IMR-90 (cell line): Measurements from ENCODE around the gene SARDH. TPM values are rescaled to one million over a fixed set of nuclear protein-coding genes. Genes with fewer than 3 reads are reported as not detected.

Experiments used
- ATAC-seq: fragments of 200-7000 bp; cut with Tn5 transposase; 2 replicates; pipeline ENCODE4 v1.9.1; 2020; ENCODE audit warnings: low read depth, mild to moderate bottlenecking, moderate library complexity
- BruUV-seq: library from RNA; stranded (reverse); fragments of 400-500 nt; replicated peaks from 2 replicates; lab custom pipeline; 2021; lab: Mats Ljungman, UMichigan
- CTCF ChIA-PET: fragments of 300-600 bp; formaldehyde crosslinking; extraction: SDS; loops from one replicate; lab custom pipeline; 2021; ENCODE audit warnings: antibody characterized with exemption; lab: Yijun Ruan, JAX
- POLR2A ChIA-PET: fragments of 300-600 bp; sonication (Branson Sonifier 250); formaldehyde crosslinking; loops from one replicate; lab custom pipeline; 2022; ENCODE audit warnings: antibody characterized with exemption; ENCODE audit not compliant: unreplicated experiment; lab: Charles Lee
- DNase-seq: peaks from one replicate; pipeline ENCODE4 v3.0.0; 2013
- H2AFZ ChIP-seq: replicated peaks from 2 replicates; pipeline ENCODE3; 2013; ENCODE audit warnings: low read length, mild to moderate bottlenecking; ENCODE audit not compliant: poor library complexity
- H2AK5ac ChIP-seq: 2 replicates; pipeline ENCODE4 v1.6.1; 2013; ENCODE audit warnings: low read depth, low read length, inconsistent platforms
- H2AK9ac ChIP-seq: replicated peaks from 2 replicates; pipeline ENCODE3; 2013; ENCODE audit warnings: mild to moderate bottlenecking, low read depth, low read length, moderate library complexity; ENCODE audit not compliant: poor library complexity
- H2BK120ac ChIP-seq: 2 replicates; pipeline ENCODE4 v1.6.1; 2013; ENCODE audit warnings: low read depth, low read length, inconsistent platforms
- H2BK15ac ChIP-seq: 3 replicates; pipeline ENCODE4 v1.6.1; 2013; ENCODE audit warnings: low read depth, low read length, inconsistent platforms
- H2BK20ac ChIP-seq: 2 replicates; pipeline ENCODE4 v1.6.1; 2013; ENCODE audit warnings: low read depth, mild to moderate bottlenecking, inconsistent platforms, low read length, moderate library complexity
- H2BK5ac ChIP-seq: 2 replicates; pipeline ENCODE4 v1.6.1; 2013; ENCODE audit warnings: mild to moderate bottlenecking, low read depth, low read length, inconsistent platforms; ENCODE audit not compliant: poor library complexity, severe bottlenecking
- H3K14ac ChIP-seq: replicated peaks from 2 replicates; pipeline ENCODE4 v1.6.1; 2013; ENCODE audit warnings: low read depth, low read length, inconsistent platforms
- H3K18ac ChIP-seq: 2 replicates; pipeline ENCODE4 v1.6.1; 2013; ENCODE audit warnings: low read depth, low read length, control low read depth
- H3K23ac ChIP-seq: 2 replicates; pipeline ENCODE4 v1.6.1; 2013; ENCODE audit warnings: low read depth, low read length, inconsistent platforms
- H3K27ac ChIP-seq: 2 replicates; pipeline ENCODE4 v1.5.1; 2013; ENCODE audit warnings: mild to moderate bottlenecking, control low read depth, low read length; ENCODE audit not compliant: insufficient read depth
- H3K27me3 ChIP-seq: 2 replicates; pipeline ENCODE4 v1.6.1; 2013; ENCODE audit warnings: low read length; ENCODE audit not compliant: control insufficient read depth, insufficient read depth
- H3K36me3 ChIP-seq: 2 replicates; pipeline ENCODE4 v1.6.1; 2013; ENCODE audit warnings: low read length, mixed read lengths; ENCODE audit not compliant: control insufficient read depth, insufficient read depth
- H3K4ac ChIP-seq: 2 replicates; pipeline ENCODE4 v1.6.1; 2013; ENCODE audit warnings: low read depth, low read length, inconsistent platforms
- H3K4me1 ChIP-seq: 2 replicates; pipeline ENCODE4 v1.6.1; 2013; ENCODE audit warnings: low read length, mixed read lengths; ENCODE audit not compliant: control insufficient read depth, insufficient read depth
- H3K4me2 ChIP-seq: 2 replicates; pipeline ENCODE4 v1.6.1; 2013; ENCODE audit warnings: low read depth, mild to moderate bottlenecking, control low read depth, low read length, moderate library complexity
- H3K4me3 ChIP-seq: 2 replicates; pipeline ENCODE4 v1.5.1; 2013; ENCODE audit warnings: low read depth, mild to moderate bottlenecking, control low read depth, low read length, moderate library complexity; ENCODE audit not compliant: insufficient read depth
- H3K56ac ChIP-seq: 2 replicates; pipeline ENCODE4 v1.6.1; 2013; ENCODE audit warnings: low read length, inconsistent platforms; ENCODE audit not compliant: insufficient read depth; ENCODE audit errors: extremely low read depth
- H3K79me1 ChIP-seq, 2 experiments: 2 replicates each; pipeline ENCODE4 v1.6.1; 2013; ENCODE audit warnings: low read length in 2 of 2, inconsistent platforms in 1 of 2, low read depth in 1 of 2
- H3K9ac ChIP-seq: 2 replicates; pipeline ENCODE4 v1.6.1; 2013; ENCODE audit warnings: low read depth, low read length, control low read depth
- H3K9me1 ChIP-seq: 2 replicates; pipeline ENCODE4 v1.6.1; 2013; ENCODE audit warnings: low read length, inconsistent platforms; ENCODE audit not compliant: insufficient read depth
- H3K9me3 ChIP-seq: 2 replicates; pipeline ENCODE4 v1.6.1; 2013; ENCODE audit warnings: low read length; ENCODE audit not compliant: control insufficient read depth, insufficient read depth
- H4K20me1 ChIP-seq: 2 replicates; pipeline ENCODE4 v1.6.1; 2013; ENCODE audit warnings: low read length, inconsistent platforms; ENCODE audit not compliant: insufficient read depth
- H4K5ac ChIP-seq: 2 replicates; pipeline ENCODE4 v1.6.1; 2013; ENCODE audit warnings: mild to moderate bottlenecking, low read depth, low read length, control low read depth
- H4K8ac ChIP-seq, 2 experiments: 2 replicates each; pipeline ENCODE4 v1.6.1; 2013; ENCODE audit warnings: low read depth in 2 of 2, low read length in 2 of 2, control low read depth in 1 of 2, inconsistent platforms in 1 of 2
- H4K91ac ChIP-seq: 2 replicates; pipeline ENCODE4 v1.6.1; 2013; ENCODE audit warnings: low read depth, low read length, inconsistent platforms; ENCODE audit not compliant: insufficient read depth
- BHLHE40 ChIP-seq: fragments of 150-350 bp; IDR thresholded peaks from 2 replicates; pipeline ENCODE4 v1.6.1; 2016; ENCODE audit warnings: mild to moderate bottlenecking, low read depth, low read length
- CEBPB ChIP-seq: IDR thresholded peaks from 2 replicates; pipeline ENCODE4 v1.6.1; 2012; ENCODE audit warnings: low read depth, low read length, improper control_type of control experiment
- CHD1 ChIP-seq: IDR thresholded peaks from 2 replicates; pipeline ENCODE4 v1.6.1; 2012; ENCODE audit warnings: low read depth, low read length, improper control_type of control experiment
- ELK1 ChIP-seq: fragments of 150-350 bp; IDR thresholded peaks from 2 replicates; pipeline ENCODE4 v1.6.1; 2016; ENCODE audit warnings: low read depth, mild to moderate bottlenecking, low read length, moderate library complexity, borderline replicate concordance
- FOS ChIP-seq: fragments of 150-350 bp; IDR thresholded peaks from 2 replicates; pipeline ENCODE4 v1.6.1; 2016; ENCODE audit warnings: low read depth, low read length
- MAFK ChIP-seq: IDR thresholded peaks from 2 replicates; pipeline ENCODE4 v1.6.1; 2012; ENCODE audit warnings: low read depth, low read length, improper control_type of control experiment
- MAZ ChIP-seq: IDR thresholded peaks from 2 replicates; pipeline ENCODE4 v1.6.1; 2012; ENCODE audit warnings: low read depth, mild to moderate bottlenecking, low read length, improper control_type of control experiment, moderate library complexity, borderline replicate concordance
- MXI1 ChIP-seq: IDR thresholded peaks from 2 replicates; pipeline ENCODE4 v1.6.1; 2012; ENCODE audit warnings: low read depth, mild to moderate bottlenecking, low read length, moderate library complexity, borderline replicate concordance
- NFE2L2 ChIP-seq: fragments of 150-350 bp; IDR thresholded peaks from 2 replicates; pipeline ENCODE4 v1.6.1; 2016; ENCODE audit warnings: low read depth, mild to moderate bottlenecking, low read length
- POLR2A ChIP-seq: IDR thresholded peaks from 2 replicates; pipeline ENCODE4 v1.6.1; 2012; ENCODE audit warnings: mild to moderate bottlenecking, low read depth, low read length
- RAD21 ChIP-seq: IDR thresholded peaks from 2 replicates; pipeline ENCODE4 v1.6.1; 2012; ENCODE audit warnings: low read length, improper control_type of control experiment
- RCOR1 ChIP-seq: IDR thresholded peaks from 2 replicates; pipeline ENCODE4 v1.6.1; 2012; ENCODE audit warnings: mild to moderate bottlenecking, low read length, improper control_type of control experiment; ENCODE audit not compliant: insufficient replicate concordance
- RFX5 ChIP-seq: IDR thresholded peaks from 2 replicates; pipeline ENCODE4 v1.8.0; 2012; ENCODE audit warnings: low read depth, mild to moderate bottlenecking, low read length, moderate library complexity
- SMC3 ChIP-seq: fragments of 150-350 bp; IDR thresholded peaks from 2 replicates; pipeline ENCODE4 v1.6.1; 2016; ENCODE audit warnings: low read depth, mild to moderate bottlenecking, antibody characterized with exemption, low read length, moderate library complexity
- WGBS, 2 experiments: methylation state at CpG; one replicate each; pipeline versions ENCODE4 v1.1.5 to v1.1.7; 2013; ENCODE audit warnings: missing lambda C conversion rate in 2 of 2; ENCODE audit not compliant: insufficient read length in 1 of 2; ENCODE audit errors: extremely low coverage in 2 of 2; 5-methylcytosine and 5-hydroxymethylcytosine counted together
- dilution Hi-C: fragments of 300-500 bp; cut with HindIII; formaldehyde crosslinking; loops from one replicate; pipeline ENCODE4 v1.14.3; 2018; ENCODE audit warnings: low sequenced_read_pairs; ENCODE audit not compliant: unreplicated experiment
- in situ Hi-C: fragments of 300-500 bp; cut with MboI; formaldehyde crosslinking; loops from 3 replicates; pipeline ENCODE4 v1.14.3; 2019; ENCODE audit warnings: low sequenced_read_pairs, inconsistent platforms, mixed read lengths
- intact Hi-C: fragments of 100-400 bp; cut with micrococcal nuclease; formaldehyde crosslinking; loops from 2 replicates; pipeline ENCODE4 v1.10.0; 2022
- polyA plus RNA-seq, 3 experiments: library from polyadenylated mRNA; depleted of rRNA; stranded (reverse); fragments of >200 nt; gene quantifications; 2 replicates each; pipeline ENCODE4 v1.2.3, GENCODE V29; 2012; ENCODE audit warnings: low replicate concordance in 1 of 3
- total RNA-seq: library from RNA; depleted of rRNA; stranded (reverse); fragments of >200 nt; gene quantifications from 2 replicates; pipeline ENCODE4 v1.2.3, GENCODE V29; 2012
- TF ChIP-seq, protein P1 (sequence below): fragments of 150-350 bp; IDR thresholded peaks from 2 replicates; pipeline ENCODE4 v1.6.1; 2017; ENCODE audit warnings: mild to moderate bottlenecking, antibody characterized with exemption, low read length, low read depth
- TF ChIP-seq, protein P2 (sequence below): conservative IDR thresholded peaks from 2 replicates; pipeline ENCODE4 v1.5.1; 2012; ENCODE audit warnings: mild to moderate bottlenecking, low read depth, low read length, improper control_type of control experiment

Gene SARDH
- total and polyA plus RNA-seq, 2 of the 4 experiments (the other 2 are of a cell fraction) = 5.0 to 7.5 TPM

DNA sequence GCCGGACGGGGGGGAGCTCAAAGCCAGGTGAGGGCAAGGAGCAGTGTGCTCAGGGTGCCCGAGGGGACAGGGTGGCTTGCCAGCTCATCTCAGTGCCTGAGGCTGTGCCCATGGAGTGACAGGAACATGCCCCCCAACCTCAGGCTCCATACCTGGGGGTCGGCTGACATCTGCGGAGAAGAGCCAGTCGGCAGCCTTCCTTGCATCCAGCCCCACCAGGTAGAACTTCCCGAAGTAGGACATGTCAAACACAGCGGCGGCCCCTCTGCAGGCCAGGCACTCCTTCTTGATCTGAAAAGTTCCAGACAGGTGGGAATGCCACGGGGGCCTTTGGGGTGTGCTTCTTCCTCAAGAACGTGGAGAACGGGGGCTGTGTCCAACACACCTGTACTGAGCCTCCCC is 42.1 kb downstream of the SARDH start:
- Histone ChIP-seq H3K56ac (no peak overlapping the region), H3K4me3 (no peak overlapping the region), H3K9me3 (no peaks in the 10 kb centered on the region), H4K5ac (no peak overlapping the region), H3K36me3 (no peaks in the 10 kb centered on the region), H2BK120ac (no peak overlapping the region), H2AK5ac (no peak overlapping the region), H3K27me3 (no peaks in the 10 kb centered on the region), H2BK20ac (no peak overlapping the region), H3K27ac (no peak overlapping the region), H3K4me1 (no peaks in the 10 kb centered on the region), H3K14ac (no peak overlapping the region), H3K9me1 (no peaks in the 10 kb centered on the region), H2AFZ (no peak overlapping the region), H3K23ac (no peak overlapping the region), H2AK9ac (no peak overlapping the region), H3K4me2 (no peak overlapping the region), H3K79me1 (no peaks in the 10 kb centered on the region), H3K18ac (no peak overlapping the region), H4K8ac (no peak overlapping the region), H2BK5ac (no peak overlapping the region), H4K91ac (no peak overlapping the region), H3K4ac (no peak overlapping the region), H4K20me1 (no peaks in the 10 kb centered on the region), H3K9ac (no peak overlapping the region), H2BK15ac (no peak overlapping the region)
- 100% methylated on average over 2 of the region's 12 CpGs; no CpG with 5 or more reads in 1 of the 2 experiments for WGBS, 2 experiments
- ChIA-PET POLR2A (no interaction called here), CTCF (no interaction called here)
- in situ Hi-C loops = no loop called here
- intact Hi-C loops = no loop called here
- dilution Hi-C loops = no loop called here
- DNase-seq (no peak), ATAC-seq (no peak)
- BruUV-seq = no TSS peak
- no peak for TF ChIP-seq CHD1
- no peak for TF ChIP-seq RCOR1
- no peak for TF ChIP-seq BHLHE40
- TF ChIP-seq, protein P1, sequence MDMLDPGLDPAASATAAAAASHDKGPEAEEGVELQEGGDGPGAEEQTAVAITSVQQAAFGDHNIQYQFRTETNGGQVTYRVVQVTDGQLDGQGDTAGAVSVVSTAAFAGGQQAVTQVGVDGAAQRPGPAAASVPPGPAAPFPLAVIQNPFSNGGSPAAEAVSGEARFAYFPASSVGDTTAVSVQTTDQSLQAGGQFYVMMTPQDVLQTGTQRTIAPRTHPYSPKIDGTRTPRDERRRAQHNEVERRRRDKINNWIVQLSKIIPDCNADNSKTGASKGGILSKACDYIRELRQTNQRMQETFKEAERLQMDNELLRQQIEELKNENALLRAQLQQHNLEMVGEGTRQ = no peak
- no peak for TF ChIP-seq CEBPB
- TF ChIP-seq NFE2L2 = no peak
- TF ChIP-seq POLR2A = no peak
- no peak for TF ChIP-seq ELK1
- no peak for TF ChIP-seq MAFK
- TF ChIP-seq, protein P2, sequence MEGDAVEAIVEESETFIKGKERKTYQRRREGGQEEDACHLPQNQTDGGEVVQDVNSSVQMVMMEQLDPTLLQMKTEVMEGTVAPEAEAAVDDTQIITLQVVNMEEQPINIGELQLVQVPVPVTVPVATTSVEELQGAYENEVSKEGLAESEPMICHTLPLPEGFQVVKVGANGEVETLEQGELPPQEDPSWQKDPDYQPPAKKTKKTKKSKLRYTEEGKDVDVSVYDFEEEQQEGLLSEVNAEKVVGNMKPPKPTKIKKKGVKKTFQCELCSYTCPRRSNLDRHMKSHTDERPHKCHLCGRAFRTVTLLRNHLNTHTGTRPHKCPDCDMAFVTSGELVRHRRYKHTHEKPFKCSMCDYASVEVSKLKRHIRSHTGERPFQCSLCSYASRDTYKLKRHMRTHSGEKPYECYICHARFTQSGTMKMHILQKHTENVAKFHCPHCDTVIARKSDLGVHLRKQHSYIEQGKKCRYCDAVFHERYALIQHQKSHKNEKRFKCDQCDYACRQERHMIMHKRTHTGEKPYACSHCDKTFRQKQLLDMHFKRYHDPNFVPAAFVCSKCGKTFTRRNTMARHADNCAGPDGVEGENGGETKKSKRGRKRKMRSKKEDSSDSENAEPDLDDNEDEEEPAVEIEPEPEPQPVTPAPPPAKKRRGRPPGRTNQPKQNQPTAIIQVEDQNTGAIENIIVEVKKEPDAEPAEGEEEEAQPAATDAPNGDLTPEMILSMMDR = no peak
- TF ChIP-seq SMC3 = no peak
- no peak for TF ChIP-seq RAD21
- TF ChIP-seq MXI1 = no peak
- TF ChIP-seq RFX5 = no peak
- TF ChIP-seq MAZ = no peak
- TF ChIP-seq FOS = no peak
